HEK293 (cell line): Measurements from ENCODE around the gene YPEL5.

ENCODE experiments used
- FEZF1 ChIP-seq: fragments of 450-650 bp; formaldehyde crosslinking; IDR thresholded peaks from 2 replicates; pipeline ENCODE4 v1.5.1; 2016; ENCODE audit warnings: missing biosample characterization, missing genetic modification characterization
- HOXD13 ChIP-seq: sonication (generic); formaldehyde crosslinking; IDR thresholded peaks from 2 replicates; pipeline ENCODE4 v1.8.0; 2022; ENCODE audit warnings: missing genetic modification reagents, borderline replicate concordance
- OSR2 ChIP-seq: fragments of 450-650 bp; formaldehyde crosslinking; IDR thresholded peaks from 2 replicates; pipeline ENCODE4 v1.5.1; 2016; ENCODE audit warnings: missing biosample characterization, missing genetic modification characterization
- PRDM4 ChIP-seq: fragments of 450-650 bp; formaldehyde crosslinking; IDR thresholded peaks from 2 replicates; pipeline ENCODE4 v1.5.1; 2017; ENCODE audit warnings: missing biosample characterization, missing genetic modification characterization
- SP2 ChIP-seq: fragments of 450-650 bp; formaldehyde crosslinking; IDR thresholded peaks from 2 replicates; pipeline ENCODE4 v1.5.1; 2016; ENCODE audit warnings: missing biosample characterization, missing genetic modification characterization
- WT1 ChIP-seq: fragments of 450-650 bp; formaldehyde crosslinking; IDR thresholded peaks from 2 replicates; pipeline ENCODE4 v1.5.1; 2016; ENCODE audit warnings: missing biosample characterization, missing genetic modification characterization
- YY2 ChIP-seq: fragments of 450-650 bp; formaldehyde crosslinking; IDR thresholded peaks from 2 replicates; pipeline ENCODE4 v1.5.1; 2016; ENCODE audit warnings: missing biosample characterization, missing genetic modification characterization
- ZBTB1 ChIP-seq: fragments of 450-650 bp; formaldehyde crosslinking; IDR thresholded peaks from 2 replicates; pipeline ENCODE4 v1.5.1; 2016; ENCODE audit warnings: missing biosample characterization, missing genetic modification characterization
- ZNF202 ChIP-seq: fragments of 450-650 bp; formaldehyde crosslinking; IDR thresholded peaks from 2 replicates; pipeline ENCODE4 v1.5.1; 2016; ENCODE audit warnings: missing biosample characterization, missing genetic modification characterization, borderline replicate concordance
- ZNF362 ChIP-seq: fragments of 450-650 bp; formaldehyde crosslinking; IDR thresholded peaks from 2 replicates; pipeline ENCODE4 v1.5.1; 2016; ENCODE audit warnings: missing biosample characterization, missing genetic modification characterization
- ZNF48 ChIP-seq: fragments of 450-650 bp; formaldehyde crosslinking; IDR thresholded peaks from 2 replicates; pipeline ENCODE4 v1.5.1; 2016; ENCODE audit warnings: missing biosample characterization, missing genetic modification characterization
- ZNF488 ChIP-seq: fragments of 450-650 bp; formaldehyde crosslinking; IDR thresholded peaks from 2 replicates; pipeline ENCODE4 v1.5.1; 2016; ENCODE audit warnings: missing biosample characterization, missing genetic modification characterization
- ZNF513 ChIP-seq: fragments of 450-650 bp; IDR thresholded peaks from 2 replicates; pipeline ENCODE4 v1.5.1; 2018; ENCODE audit warnings: missing biosample characterization, missing genetic modification characterization
- ZNF529 ChIP-seq: fragments of 450-650 bp; formaldehyde crosslinking; IDR thresholded peaks from 2 replicates; pipeline ENCODE4 v1.5.1; 2017; ENCODE audit warnings: missing genetic modification characterization, missing biosample characterization; ENCODE audit not compliant: insufficient replicate concordance
- ZNF561 ChIP-seq: fragments of 450-650 bp; IDR thresholded peaks from 2 replicates; pipeline ENCODE4 v1.5.1; 2018; ENCODE audit warnings: missing biosample characterization, missing genetic modification characterization, borderline replicate concordance
- ZNF600 ChIP-seq: fragments of 450-650 bp; formaldehyde crosslinking; IDR thresholded peaks from 2 replicates; pipeline ENCODE4 v1.5.1; 2016; ENCODE audit warnings: missing biosample characterization, missing genetic modification characterization
- ZNF621 ChIP-seq: fragments of 450-650 bp; formaldehyde crosslinking; IDR thresholded peaks from 2 replicates; pipeline ENCODE4 v1.5.1; 2017; ENCODE audit warnings: missing biosample characterization, missing genetic modification characterization
- ZNF658 ChIP-seq: fragments of 450-650 bp; formaldehyde crosslinking; IDR thresholded peaks from 2 replicates; pipeline ENCODE4; 2016; ENCODE audit warnings: missing biosample characterization, missing genetic modification characterization
- ZNF701 ChIP-seq: fragments of 450-650 bp; formaldehyde crosslinking; IDR thresholded peaks from 2 replicates; pipeline ENCODE4 v1.5.1; 2016; ENCODE audit warnings: missing biosample characterization, missing genetic modification characterization
- TF ChIP-seq, protein P1 (sequence below): fragments of 450-650 bp; formaldehyde crosslinking; IDR thresholded peaks from 2 replicates; pipeline ENCODE4 v1.5.1; 2016; ENCODE audit warnings: missing biosample characterization, missing genetic modification characterization
- TF ChIP-seq, protein P2 (sequence below): fragments of 450-650 bp; formaldehyde crosslinking; IDR thresholded peaks from 2 replicates; pipeline ENCODE4 v1.5.1; 2016; ENCODE audit warnings: missing biosample characterization, missing genetic modification characterization
- TF ChIP-seq, protein P3 (sequence below): fragments of 450-650 bp; formaldehyde crosslinking; IDR thresholded peaks from 2 replicates; pipeline ENCODE4 v1.5.1; 2017; ENCODE audit warnings: missing biosample characterization, missing genetic modification characterization
- TF ChIP-seq, protein P4 (sequence below): fragments of 450-650 bp; formaldehyde crosslinking; IDR thresholded peaks from 2 replicates; pipeline ENCODE4 v1.5.1; 2016; ENCODE audit warnings: missing biosample characterization, missing genetic modification characterization

The YPEL5 gene

GRCh38 chr2:30146337-30147195 lies at the start of gene YPEL5 (continued):
- TF ChIP-seq, protein P1, sequence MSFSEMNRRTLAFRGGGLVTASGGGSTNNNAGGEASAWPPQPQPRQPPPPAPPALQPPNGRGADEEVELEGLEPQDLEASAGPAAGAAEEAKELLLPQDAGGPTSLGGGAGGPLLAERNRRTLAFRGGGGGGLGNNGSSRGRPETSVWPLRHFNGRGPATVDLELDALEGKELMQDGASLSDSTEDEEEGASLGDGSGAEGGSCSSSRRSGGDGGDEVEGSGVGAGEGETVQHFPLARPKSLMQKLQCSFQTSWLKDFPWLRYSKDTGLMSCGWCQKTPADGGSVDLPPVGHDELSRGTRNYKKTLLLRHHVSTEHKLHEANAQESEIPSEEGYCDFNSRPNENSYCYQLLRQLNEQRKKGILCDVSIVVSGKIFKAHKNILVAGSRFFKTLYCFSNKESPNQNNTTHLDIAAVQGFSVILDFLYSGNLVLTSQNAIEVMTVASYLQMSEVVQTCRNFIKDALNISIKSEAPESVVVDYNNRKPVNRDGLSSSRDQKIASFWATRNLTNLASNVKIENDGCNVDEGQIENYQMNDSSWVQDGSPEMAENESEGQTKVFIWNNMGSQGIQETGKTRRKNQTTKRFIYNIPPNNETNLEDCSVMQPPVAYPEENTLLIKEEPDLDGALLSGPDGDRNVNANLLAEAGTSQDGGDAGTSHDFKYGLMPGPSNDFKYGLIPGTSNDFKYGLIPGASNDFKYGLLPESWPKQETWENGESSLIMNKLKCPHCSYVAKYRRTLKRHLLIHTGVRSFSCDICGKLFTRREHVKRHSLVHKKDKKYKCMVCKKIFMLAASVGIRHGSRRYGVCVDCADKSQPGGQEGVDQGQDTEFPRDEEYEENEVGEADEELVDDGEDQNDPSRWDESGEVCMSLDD (tag by site-specific recombination): peak; percentile 93
- TF ChIP-seq ZNF621 (tag by site-specific recombination): no peak
- no peak for TF ChIP-seq ZNF48 (tag by site-specific recombination)
- no peak for TF ChIP-seq PRDM4 (tag by site-specific recombination)
- TF ChIP-seq, protein P2, sequence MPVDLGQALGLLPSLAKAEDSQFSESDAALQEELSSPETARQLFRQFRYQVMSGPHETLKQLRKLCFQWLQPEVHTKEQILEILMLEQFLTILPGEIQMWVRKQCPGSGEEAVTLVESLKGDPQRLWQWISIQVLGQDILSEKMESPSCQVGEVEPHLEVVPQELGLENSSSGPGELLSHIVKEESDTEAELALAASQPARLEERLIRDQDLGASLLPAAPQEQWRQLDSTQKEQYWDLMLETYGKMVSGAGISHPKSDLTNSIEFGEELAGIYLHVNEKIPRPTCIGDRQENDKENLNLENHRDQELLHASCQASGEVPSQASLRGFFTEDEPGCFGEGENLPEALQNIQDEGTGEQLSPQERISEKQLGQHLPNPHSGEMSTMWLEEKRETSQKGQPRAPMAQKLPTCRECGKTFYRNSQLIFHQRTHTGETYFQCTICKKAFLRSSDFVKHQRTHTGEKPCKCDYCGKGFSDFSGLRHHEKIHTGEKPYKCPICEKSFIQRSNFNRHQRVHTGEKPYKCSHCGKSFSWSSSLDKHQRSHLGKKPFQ (tag by site-specific recombination): peak; percentile 34; the same call in 1 of the 2 replicates
- TF ChIP-seq ZNF362: no peak
- TF ChIP-seq ZNF701 (tag by site-specific recombination): no peak
- TF ChIP-seq ZNF513 (tag by site-specific recombination): no peak
- no peak for TF ChIP-seq ZNF529 (tag by site-specific recombination)
- peak; percentile 80 for TF ChIP-seq OSR2
- no peak for TF ChIP-seq ZBTB1 (tag by site-specific recombination)
- peak; percentile 90 for TF ChIP-seq SP2 (tag by site-specific recombination)
- TF ChIP-seq ZNF658 (tag by site-specific recombination): no peak
- TF ChIP-seq ZNF561 (tag by site-specific recombination): no peak
- TF ChIP-seq ZNF202: no peak
- no peak for TF ChIP-seq FEZF1
- TF ChIP-seq, protein P3, sequence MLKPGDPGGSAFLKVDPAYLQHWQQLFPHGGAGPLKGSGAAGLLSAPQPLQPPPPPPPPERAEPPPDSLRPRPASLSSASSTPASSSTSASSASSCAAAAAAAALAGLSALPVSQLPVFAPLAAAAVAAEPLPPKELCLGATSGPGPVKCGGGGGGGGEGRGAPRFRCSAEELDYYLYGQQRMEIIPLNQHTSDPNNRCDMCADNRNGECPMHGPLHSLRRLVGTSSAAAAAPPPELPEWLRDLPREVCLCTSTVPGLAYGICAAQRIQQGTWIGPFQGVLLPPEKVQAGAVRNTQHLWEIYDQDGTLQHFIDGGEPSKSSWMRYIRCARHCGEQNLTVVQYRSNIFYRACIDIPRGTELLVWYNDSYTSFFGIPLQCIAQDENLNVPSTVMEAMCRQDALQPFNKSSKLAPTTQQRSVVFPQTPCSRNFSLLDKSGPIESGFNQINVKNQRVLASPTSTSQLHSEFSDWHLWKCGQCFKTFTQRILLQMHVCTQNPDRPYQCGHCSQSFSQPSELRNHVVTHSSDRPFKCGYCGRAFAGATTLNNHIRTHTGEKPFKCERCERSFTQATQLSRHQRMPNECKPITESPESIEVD (tag by site-specific recombination): no peak
- no peak for TF ChIP-seq WT1 (tag by site-specific recombination)
- no peak for TF ChIP-seq ZNF488 (tag by site-specific recombination)
- no peak for TF ChIP-seq ZNF600 (tag by site-specific recombination)
- TF ChIP-seq, protein P4, sequence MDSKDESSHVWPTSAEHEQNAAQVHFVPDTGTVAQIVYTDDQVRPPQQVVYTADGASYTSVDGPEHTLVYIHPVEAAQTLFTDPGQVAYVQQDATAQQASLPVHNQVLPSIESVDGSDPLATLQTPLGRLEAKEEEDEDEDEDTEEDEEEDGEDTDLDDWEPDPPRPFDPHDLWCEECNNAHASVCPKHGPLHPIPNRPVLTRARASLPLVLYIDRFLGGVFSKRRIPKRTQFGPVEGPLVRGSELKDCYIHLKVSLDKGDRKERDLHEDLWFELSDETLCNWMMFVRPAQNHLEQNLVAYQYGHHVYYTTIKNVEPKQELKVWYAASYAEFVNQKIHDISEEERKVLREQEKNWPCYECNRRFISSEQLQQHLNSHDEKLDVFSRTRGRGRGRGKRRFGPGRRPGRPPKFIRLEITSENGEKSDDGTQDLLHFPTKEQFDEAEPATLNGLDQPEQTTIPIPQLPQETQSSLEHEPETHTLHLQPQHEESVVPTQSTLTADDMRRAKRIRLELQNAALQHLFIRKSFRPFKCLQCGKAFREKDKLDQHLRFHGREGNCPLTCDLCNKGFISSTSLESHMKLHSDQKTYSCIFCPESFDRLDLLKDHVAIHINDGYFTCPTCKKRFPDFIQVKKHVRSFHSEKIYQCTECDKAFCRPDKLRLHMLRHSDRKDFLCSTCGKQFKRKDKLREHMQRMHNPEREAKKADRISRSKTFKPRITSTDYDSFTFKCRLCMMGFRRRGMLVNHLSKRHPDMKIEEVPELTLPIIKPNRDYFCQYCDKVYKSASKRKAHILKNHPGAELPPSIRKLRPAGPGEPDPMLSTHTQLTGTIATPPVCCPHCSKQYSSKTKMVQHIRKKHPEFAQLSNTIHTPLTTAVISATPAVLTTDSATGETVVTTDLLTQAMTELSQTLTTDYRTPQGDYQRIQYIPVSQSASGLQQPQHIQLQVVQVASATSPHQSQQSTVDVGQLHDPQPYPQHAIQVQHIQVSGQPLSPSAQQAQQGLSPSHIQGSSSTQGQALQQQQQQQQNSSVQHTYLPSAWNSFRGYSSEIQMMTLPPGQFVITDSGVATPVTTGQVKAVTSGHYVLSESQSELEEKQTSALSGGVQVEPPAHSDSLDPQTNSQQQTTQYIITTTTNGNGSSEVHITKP (tag by site-specific recombination): peak; percentile 47; the same call in 1 of the 2 replicates
- TF ChIP-seq YY2 (tag by site-specific recombination): no peak
- TF ChIP-seq HOXD13: no peak
